T47D (cell line): Measurements from ENCODE around the gene STXBP5.

ENCODE experiments used
- DNase-seq, 2 experiments: peaks; one replicate each; pipeline versions ENCODE4 v3.0.0 to v3.0.0-alpha.2; 2011 to 2012; ENCODE audit warnings: low read depth in 1 of 2, low spot score in 1 of 2
- JUND ChIP-seq: IDR thresholded peaks from 2 replicates; pipeline ENCODE4 v1.6.1; 2012; ENCODE audit warnings: low read depth
- in situ Hi-C: cut with HindIII; loops from 2 replicates; pipeline ENCODE4 v1.10.0; 2016; ENCODE audit warnings: low sequenced_read_pairs, low pct_unique_long_range_greater_than_20kb

Gene STXBP5

DNA sequence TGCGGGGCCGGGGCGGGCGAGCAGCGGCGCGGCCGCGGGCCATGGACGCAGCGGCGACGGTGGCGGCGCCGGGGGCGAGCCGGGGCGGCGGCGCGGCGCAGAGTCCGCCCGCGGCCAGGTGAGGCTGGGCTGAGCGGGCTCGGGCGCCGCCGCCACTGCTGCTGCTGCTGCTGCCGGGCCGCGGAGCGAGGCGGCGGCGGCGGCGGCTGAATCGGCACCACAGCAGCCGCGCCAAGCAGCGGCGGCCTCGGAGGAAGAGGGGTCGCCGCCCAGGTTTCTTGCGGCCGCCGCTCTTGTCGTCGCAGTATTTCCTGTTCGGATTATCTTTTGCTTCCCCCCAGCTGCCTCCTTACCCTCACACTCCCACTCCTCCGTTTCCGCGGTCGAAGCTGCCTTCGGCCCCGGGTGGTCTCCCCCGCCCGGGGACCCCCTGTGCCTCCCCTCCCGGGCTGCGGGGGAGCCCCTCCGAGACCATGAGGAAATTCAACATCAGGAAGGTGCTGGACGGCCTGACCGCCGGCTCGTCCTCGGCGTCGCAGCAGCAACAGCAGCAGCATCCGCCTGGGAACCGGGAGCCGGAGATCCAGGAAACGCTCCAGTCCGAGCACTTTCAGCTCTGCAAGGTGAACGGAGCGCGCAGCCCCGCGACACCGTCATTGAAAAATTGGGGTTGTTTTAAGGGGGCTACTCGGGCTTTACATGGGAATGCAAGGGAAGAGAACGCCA is at the start of gene STXBP5:
Gene STXBP5 (plus strand): TSS at position 358 of the 726 bp plus-strand sequence. CDS start 116 bp downstream, at position 474.
- in situ Hi-C loops: no loop called here
- DNase-seq: peak; percentile 22 to 40

DNA sequence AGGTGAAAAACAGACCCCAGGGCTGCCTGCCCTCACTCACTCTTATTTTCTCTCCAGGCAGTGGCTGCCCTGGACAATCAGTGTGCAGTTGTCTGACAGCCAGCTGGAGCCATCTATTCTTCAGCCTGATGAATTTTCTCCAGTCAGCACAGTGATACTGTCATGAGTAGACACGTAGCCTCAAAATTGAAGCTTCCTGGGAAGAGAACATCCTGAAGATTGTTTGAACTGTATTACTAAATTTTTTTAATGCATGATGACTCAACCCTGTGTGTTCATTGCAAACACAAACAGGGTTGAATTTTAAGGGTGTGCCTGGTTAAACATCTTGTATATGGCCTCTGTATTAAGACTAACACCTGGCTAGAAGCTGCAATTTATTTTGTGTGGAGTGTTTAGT is 49.8 kb upstream of the STXBP5 start:
- in situ Hi-C loops: no loop called here
- no peak for DNase-seq
- TF ChIP-seq JUND: no peak

More for the DNA sequence above, at the start of gene STXBP5:
- no peak for TF ChIP-seq JUND

DNA sequence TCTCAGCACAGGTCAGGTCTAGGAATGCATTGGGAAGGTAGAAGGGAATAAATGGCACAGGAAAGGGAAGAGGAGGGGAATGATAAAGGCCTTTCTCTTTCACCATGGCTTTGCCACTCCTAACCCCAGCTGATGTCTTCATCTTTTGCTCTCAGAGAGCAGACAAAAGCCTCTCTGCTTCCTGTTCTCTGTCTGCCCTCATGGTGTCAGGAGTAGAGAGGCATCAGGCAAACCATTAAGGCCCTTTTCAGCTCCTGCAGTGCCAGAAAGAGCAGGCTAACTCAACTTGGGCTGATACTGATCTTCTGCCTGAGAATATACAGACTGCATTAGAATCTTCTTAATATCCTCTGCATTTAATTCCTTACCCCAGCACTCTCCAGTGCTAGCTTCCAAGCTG is 48.0 kb upstream of the STXBP5 start:
- in situ Hi-C loops: no loop called here
- DNase-seq: no peak
- no peak for TF ChIP-seq JUND

DNA sequence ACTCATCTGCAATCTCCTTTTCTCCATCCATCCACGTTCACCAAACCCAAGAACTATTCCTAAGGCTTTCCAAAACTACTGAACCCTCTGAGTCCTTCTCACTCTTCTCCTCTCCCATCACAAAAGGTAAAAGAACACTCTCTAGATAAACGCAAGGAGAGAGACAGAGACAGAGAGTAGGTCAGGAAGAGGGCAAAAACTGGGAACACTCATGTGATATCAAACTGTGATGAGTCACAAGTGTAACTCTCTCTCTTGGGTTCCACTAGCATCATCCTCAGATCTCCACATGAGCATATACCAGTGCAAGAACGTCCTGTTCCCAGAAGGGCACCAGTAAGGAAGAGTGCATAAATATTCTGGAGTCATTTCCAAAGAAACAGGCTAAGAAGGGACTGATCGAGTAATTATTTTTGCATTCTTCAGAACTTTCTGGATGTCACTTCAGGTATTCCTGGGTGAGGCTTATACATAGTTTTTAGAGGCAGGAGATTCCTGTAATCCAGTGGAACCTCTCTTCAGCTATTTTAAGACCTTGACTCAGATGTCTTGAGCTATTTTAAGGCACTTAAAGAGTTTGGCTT is 47.3 kb upstream of the STXBP5 start:
- in situ Hi-C loops: no loop called here
- no peak for TF ChIP-seq JUND
- DNase-seq: no peak

DNA sequence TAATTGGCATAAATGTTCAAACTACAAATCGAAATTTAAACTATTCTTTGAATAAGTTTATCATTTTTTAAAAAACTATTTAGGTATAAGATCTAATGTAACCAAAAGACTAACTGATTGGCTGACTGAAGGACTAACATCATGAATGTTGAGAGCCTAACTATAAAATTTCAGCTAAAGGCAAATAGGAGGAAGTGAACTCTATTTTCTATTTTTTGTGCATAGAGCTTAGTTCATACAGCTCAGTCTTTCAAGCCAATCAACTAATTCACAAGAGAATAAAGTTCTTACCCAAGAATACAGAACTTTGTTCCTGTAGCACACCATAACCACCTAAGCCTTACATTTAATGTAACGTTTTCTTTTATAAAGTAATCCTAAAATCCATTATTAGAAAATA is 46.3 kb upstream of the STXBP5 start:
- no peak for TF ChIP-seq JUND
- in situ Hi-C loops: no loop called here
- DNase-seq: no peak

DNA sequence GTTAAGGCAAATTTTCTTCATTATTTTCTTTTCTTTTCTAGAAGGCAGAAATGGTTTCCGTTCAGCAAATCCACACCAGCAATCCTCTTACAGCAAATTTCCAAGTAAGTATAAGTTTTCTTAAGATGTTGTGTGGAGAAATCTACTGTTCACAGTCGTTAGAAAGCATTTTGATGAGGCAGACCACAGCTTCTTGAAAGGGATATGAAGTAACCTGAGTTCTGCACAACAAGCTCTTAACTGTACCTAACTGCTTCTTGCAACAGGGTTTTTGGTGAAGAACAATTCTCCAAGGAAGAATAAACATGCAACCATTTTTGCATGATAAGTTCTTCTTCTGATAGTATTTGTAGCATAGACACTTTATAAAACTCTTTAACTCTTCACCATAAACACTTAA is 45.3 kb upstream of the STXBP5 start:
- no peak for DNase-seq
- in situ Hi-C loops: no loop called here

DNA sequence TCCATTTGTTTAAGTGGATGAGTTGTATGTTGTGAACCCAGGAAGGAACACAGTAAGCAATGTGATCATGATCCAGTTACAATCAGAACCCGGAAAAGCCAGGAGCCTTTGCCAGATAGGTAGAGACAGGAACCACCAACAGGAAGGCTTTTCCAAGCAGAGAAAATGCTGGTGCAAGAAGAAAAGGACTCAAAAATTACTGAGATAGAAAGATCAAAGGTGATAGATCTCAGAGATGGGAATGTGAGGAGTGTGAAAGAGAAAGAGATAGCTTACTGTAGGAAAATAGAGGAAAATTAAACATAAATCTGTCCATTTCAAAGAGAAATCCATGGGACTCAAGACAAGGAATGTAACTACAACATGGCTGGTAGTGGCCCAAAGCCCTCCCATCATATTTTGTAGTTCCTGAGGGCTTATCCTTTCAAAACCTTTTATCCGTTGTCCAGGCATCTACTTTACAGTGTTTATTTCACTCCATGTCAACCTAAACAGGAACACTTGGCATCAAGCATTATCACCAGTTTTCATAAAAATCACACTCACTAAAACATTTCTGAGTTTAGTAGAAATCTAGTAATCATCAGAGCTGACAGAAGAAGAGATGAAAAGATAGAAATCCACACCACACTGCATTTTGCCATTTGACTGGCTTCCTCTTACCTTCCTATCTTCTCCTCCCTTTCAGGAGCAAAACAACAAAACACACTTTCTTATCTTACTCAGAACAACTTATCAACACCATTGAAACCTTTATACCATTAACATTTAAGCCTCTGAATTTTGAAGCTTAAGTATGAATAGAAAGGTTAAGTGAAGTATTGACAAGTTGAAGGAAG is 44.5 kb upstream of the STXBP5 start:
- TF ChIP-seq JUND: no peak
- in situ Hi-C loops: no loop called here

More for the DNA sequence above, 45.3 kb upstream of the STXBP5 start:
- TF ChIP-seq JUND: no peak

DNA sequence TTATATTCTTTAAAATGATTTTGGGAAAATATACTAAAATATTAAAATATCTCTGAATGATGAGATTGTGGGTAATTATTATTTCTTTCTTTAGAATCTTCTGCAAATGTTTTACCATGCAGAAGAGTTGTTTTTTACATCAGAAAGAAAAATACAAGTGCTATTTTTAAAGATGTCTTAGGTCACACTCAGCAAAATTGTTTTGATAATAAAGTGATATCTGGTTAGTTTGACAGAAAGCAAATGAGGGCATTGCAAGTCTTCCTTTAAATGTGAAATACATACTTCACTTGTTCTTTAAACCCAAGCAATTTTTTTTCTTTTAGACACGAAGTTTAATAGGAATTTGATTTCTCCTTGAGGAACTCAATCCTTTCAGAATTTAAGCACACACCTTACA is 43.6 kb upstream of the STXBP5 start:
- TF ChIP-seq JUND: no peak
- no peak for DNase-seq
- in situ Hi-C loops: no loop called here

More for the DNA sequence above, 44.5 kb upstream of the STXBP5 start:
- DNase-seq: no peak

DNA sequence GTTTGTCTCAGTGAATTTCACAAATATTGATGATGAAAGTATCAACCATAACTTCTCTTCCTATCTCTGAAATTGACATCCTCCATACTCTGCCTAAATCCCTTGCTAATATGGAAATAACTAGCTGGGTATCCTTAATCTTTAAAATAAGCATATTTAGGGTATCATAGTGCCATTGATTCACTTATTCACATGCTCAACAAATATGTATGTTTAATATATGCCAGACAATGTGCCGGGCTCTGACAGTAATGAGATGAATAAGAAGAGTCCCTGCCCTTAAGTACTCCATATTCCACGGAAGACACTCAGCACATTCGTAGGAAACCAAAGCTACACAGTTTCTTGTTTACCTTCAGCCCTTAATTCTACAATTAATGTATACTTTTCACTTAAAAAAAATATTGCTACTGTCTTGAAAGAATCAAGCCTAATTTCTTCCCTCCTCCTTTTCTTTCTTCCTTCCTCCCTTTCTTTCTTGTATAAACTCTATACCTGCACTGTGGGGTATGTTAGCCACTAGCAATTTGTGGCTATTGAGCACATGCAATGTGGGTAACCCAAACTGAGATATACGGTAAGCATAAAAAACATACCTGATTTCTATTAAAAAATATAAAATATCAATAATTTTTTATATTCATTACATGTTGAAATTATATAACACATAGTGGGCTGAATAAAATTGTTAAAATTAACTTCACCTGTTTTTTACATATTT is 42.8 kb upstream of the STXBP5 start:
- no peak for DNase-seq
- in situ Hi-C loops: no loop called here
- TF ChIP-seq JUND: no peak

DNA sequence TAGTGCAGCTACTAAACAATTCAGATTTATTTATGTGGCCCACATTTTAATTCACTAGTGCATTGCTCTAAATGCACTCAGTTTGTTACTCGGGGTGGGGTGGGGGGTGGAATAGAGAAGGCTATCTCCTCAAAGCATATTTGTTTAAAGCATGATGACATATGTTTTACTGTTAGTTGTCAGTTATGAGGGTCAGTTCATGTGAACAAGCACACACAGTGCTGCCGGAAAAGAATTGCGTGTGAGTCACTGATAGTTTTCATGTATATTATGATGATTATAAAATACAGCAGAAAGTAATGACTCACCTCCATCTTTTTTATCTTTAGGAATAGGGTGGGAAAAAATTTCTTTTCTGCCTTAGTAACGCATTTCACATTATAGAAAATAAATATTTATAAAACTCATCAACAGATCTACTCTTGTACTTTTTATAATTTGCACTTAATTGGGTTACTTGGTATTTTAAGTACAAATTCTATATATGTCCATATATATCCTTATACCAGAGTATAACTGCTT is 42.2 kb upstream of the STXBP5 start:
- no peak for DNase-seq
- TF ChIP-seq JUND: no peak
- in situ Hi-C loops: no loop called here

DNA sequence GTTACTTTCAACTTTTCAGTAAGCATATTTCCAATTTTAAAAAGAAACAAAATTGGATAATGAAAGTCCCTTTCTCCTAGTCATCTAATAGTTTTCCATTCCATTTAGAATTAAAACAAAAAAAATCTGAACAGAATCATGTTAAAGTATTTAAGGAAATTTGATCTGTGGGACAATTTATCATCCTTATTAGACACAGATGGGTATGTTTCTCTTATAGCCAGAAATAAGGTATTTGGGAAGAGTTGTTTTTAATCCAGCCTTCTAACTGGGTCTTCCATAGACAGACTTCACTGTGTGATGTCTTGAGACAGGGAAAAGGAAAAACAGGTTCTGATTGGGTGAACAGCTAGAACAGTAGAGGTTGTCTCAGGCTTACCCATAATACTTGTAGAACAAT is 39.5 kb upstream of the STXBP5 start:
- no peak for DNase-seq
- in situ Hi-C loops: no loop called here
- TF ChIP-seq JUND: no peak

DNA sequence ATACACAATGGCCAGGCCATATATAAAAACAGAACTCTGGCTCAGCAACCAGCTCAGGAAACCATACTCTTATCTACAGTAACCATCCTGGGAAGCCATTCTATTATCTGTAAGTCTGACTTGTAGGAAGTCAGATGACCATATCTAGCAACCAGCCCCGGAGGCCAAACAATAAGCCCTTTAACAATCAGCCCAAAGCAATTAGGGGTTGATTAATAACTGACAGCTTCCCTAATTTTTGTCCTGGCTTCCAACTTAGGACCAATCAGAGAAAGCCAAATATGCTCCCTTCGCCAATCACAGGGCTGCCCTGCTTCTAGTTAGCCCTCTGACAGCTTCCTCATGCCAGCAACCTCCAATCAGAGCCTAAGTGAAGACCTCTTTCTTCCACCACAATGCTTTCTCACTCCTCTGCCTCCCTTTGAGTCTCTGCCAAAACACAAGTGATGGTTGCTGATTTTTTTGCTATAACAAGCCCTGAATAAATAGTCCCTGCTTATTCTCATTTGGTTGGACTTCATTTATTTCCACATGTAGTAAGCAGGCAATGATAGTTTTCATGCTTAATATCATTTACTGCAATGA is 37.8 kb upstream of the STXBP5 start:
- no peak for DNase-seq
- in situ Hi-C loops: no loop called here
- TF ChIP-seq JUND: no peak
